AG09319 (cell line): Measurements from ENCODE around the gene GRIN2A.

Experiments used
- DNase-seq: peaks from one replicate; pipeline ENCODE4 v3.0.0-alpha.2; 2010; ENCODE audit warnings: low read depth; ENCODE audit errors: extremely low read depth
- CTCF ChIP-seq: IDR thresholded peaks from 2 replicates; pipeline ENCODE4 v1.5.1; 2011; ENCODE audit warnings: low read depth, mild to moderate bottlenecking, inconsistent platforms, low read length, moderate library complexity

GRIN2A gene

GRCh38 chr16:10003486-10003885 is 178.7 kb downstream of the GRIN2A start:
- no peak for DNase-seq

GRCh38 chr16:10001258-10001775 is 180.9 kb downstream of the GRIN2A start:
- TF ChIP-seq CTCF = no peak
- DNase-seq = no peak

More at GRCh38 chr16:10003486-10003885, 178.7 kb downstream of the GRIN2A start:
- no peak for TF ChIP-seq CTCF

GRCh38 chr16:9996221-9996620 is 186.0 kb downstream of the GRIN2A start:
- no peak for TF ChIP-seq CTCF
- no peak for DNase-seq

- no peak for DNase-seq
- no peak for TF ChIP-seq CTCF
Observed at GRCh38 chr16:9992441-9992840, 189.8 kb downstream of the GRIN2A start.

- DNase-seq = no peak
- TF ChIP-seq CTCF = no peak
Observed at GRCh38 chr16:9980981-9981380, 201.2 kb downstream of the GRIN2A start.

- TF ChIP-seq CTCF = no peak
- DNase-seq = no peak
Observed at GRCh38 chr16:9978160-9978725, 204.0 kb downstream of the GRIN2A start.

- DNase-seq = no peak
- TF ChIP-seq CTCF = no peak
Observed at GRCh38 chr16:9977333-9977897, 204.8 kb downstream of the GRIN2A start.
